K562 (cell line): ENCODE results near the gene CROCC2.

Experiments
- ATF2 ChIP-seq: sonication (generic); formaldehyde crosslinking; IDR thresholded peaks from 2 replicates; pipeline ENCODE4 v1.8.1; 2022; ENCODE audit warnings: missing genetic modification reagents
- BDP1 ChIP-seq: IDR thresholded peaks from 3 replicates; pipeline ENCODE4 v1.6.1; 2011; ENCODE audit not compliant: insufficient read length, insufficient read depth
- HIVEP1 ChIP-seq: fragments of 250-450 bp; sonication (Bioruptor Pico); IDR thresholded peaks from 2 replicates; pipeline ENCODE4 v1.4.0; 2020; ENCODE audit warnings: mild to moderate bottlenecking
- POLR2A ChIP-seq: fragments of 450-650 bp; conservative IDR thresholded peaks from 2 replicates; pipeline ENCODE4 v1.6.1; 2016
- ZNF695 ChIP-seq: fragments of 450-650 bp; formaldehyde crosslinking; IDR thresholded peaks from 2 replicates; pipeline ENCODE4 v1.4.0; 2020; ENCODE audit warnings: mild to moderate bottlenecking, moderate library complexity
- TF ChIP-seq, protein P1 (sequence below): fragments of 250-450 bp; sonication (Bioruptor Pico); IDR thresholded peaks from 2 replicates; pipeline ENCODE4 v1.5.0; 2020; ENCODE audit warnings: mild to moderate bottlenecking, borderline replicate concordance

DNA sequence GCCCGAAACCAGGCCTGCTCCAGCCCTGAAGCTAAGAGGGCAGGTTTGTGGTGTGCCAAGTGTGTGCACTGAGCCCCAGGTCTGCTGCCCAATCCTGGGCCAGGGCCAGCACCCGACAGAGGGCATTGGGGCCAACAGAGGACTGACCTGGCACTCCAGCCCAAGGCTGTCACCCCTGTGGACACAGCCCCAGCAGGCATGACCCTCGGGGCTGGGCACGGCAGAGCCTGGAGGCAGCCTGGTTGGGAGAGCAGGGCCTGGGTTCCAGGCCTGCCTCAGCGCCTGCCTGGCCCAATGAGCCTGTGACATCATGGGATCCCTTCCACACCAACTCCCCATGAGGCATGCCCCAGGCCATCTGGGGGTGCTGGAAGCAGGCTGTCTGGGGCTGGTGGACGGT lies 81.5 kb downstream of the CROCC2 start:
- TF ChIP-seq ATF2 (CRISPR knock-in tag) (no peak), BDP1 (no peak), POLR2A (no peak), ZNF695 (CRISPR knock-in tag) (no peak), HIVEP1 (CRISPR knock-in tag) (no peak)
- TF ChIP-seq, protein P1, sequence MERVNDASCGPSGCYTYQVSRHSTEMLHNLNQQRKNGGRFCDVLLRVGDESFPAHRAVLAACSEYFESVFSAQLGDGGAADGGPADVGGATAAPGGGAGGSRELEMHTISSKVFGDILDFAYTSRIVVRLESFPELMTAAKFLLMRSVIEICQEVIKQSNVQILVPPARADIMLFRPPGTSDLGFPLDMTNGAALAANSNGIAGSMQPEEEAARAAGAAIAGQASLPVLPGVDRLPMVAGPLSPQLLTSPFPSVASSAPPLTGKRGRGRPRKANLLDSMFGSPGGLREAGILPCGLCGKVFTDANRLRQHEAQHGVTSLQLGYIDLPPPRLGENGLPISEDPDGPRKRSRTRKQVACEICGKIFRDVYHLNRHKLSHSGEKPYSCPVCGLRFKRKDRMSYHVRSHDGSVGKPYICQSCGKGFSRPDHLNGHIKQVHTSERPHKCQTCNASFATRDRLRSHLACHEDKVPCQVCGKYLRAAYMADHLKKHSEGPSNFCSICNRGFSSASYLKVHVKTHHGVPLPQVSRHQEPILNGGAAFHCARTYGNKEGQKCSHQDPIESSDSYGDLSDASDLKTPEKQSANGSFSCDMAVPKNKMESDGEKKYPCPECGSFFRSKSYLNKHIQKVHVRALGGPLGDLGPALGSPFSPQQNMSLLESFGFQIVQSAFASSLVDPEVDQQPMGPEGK (CRISPR knock-in tag), result no peak
